ENCODE data around the gene ASCC1.

GRCh38 chr10:72265508-72265907 is 49.4 kb upstream of the ASCC1 start:
- TF ChIP-seq ZNF274 (IDR thresholded peaks at IDR 0.05; ENCODE audit: low read depth, low read length), result no peak
- TF ChIP-seq YY1 (IDR thresholded peaks at IDR 0.05; ENCODE audit: insufficient read depth, insufficient read length), result no peak

Data from NT2/D1 (cell line).